Gastrocnemius medialis (tissue), 4 donors: ENCODE data around the gene EIF2S2. TPM values are rescaled to one million over a fixed set of nuclear protein-coding genes. Genes with fewer than 3 reads are reported as not detected.

Experiments used
- ATAC-seq, 2 donors: fragments of 150-250 bp; one replicate each; pipeline ENCODE4 v1.9.1; 2016
- DNase-seq, 2 donors: peaks; one replicate each; pipeline ENCODE4 v3.0.0-alpha.2; 2019
- H3K27ac ChIP-seq, 4 donors: fragments of 200-600 bp; sonication (generic); 1 replicate in 1 of 4; 2 replicates in 3 of 4; pipeline ENCODE4 v1.5.1; 2016 to 2018; ENCODE audit warnings: mild to moderate bottlenecking in 2 of 4, moderate library complexity in 1 of 4
- H3K27me3 ChIP-seq, 3 donors: fragments of 200-600 bp; sonication (generic) in 2 of 3; 1 replicate in 1 of 3; 2 replicates in 2 of 3; pipeline versions ENCODE4 v1.5.1 to v1.6.0; 2016 to 2019; ENCODE audit warnings: mild to moderate bottlenecking in 1 of 3, moderate library complexity in 1 of 3
- H3K36me3 ChIP-seq, 2 donors: fragments of 200-600 bp; sonication (generic) in 1 of 2; one replicate each; pipeline ENCODE4 v1.5.1; 2017 to 2018
- H3K4me1 ChIP-seq, 2 donors: fragments of 200-600 bp; sonication (generic) in 1 of 2; one replicate each; pipeline ENCODE4 v1.5.1; 2016 to 2017; ENCODE audit warnings: mild to moderate bottlenecking in 2 of 2
- H3K4me3 ChIP-seq, 4 donors: fragments of 200-600 bp; sonication (generic) in 3 of 4; 1 replicate in 1 of 4; 2 replicates in 3 of 4; pipeline ENCODE4 v1.5.1; 2016 to 2019; ENCODE audit warnings: mild to moderate bottlenecking in 2 of 4
- H3K9me3 ChIP-seq, 3 donors: fragments of 200-600 bp; sonication (generic) in 2 of 3; 1 replicate in 1 of 3; 2 replicates in 2 of 3; pipeline ENCODE4 v1.5.1; 2016 to 2019
- CTCF ChIP-seq, 5 experiments: fragments of 450-650 bp in 3 of 5; fragments of 200-600 bp in 2 of 5; sonication (generic) in 2 of 5; IDR thresholded peaks in 4 of 5; conservative IDR thresholded peaks in 1 of 5; 1 replicate in 4 of 5; 2 replicates in 1 of 5; pipeline ENCODE4 v1.5.1; 2016 to 2019; ENCODE audit warnings: antibody characterized with exemption in 5 of 5, mild to moderate bottlenecking in 3 of 5, moderate library complexity in 3 of 5
- POLR2A ChIP-seq, 2 donors: fragments of 450-650 bp; IDR thresholded peaks; one replicate each; pipeline ENCODE4 v1.6.1; 2017; ENCODE audit warnings: antibody characterized with exemption in 2 of 2, mild to moderate bottlenecking in 2 of 2, moderate library complexity in 2 of 2
- in situ Hi-C, 4 donors: fragments of 200-750 bp; cut with MboI; loops; one replicate each; pipeline versions ENCODE4 v1.15.0 to v1.8.0; 2017; ENCODE audit warnings: low sequenced_read_pairs in 4 of 4
- intact Hi-C: fragments of 100-400 bp; cut with DNase I; formaldehyde crosslinking; loops from one replicate; pipeline ENCODE4 v1.15.1; 2023; ENCODE audit warnings: low total_unique reads
- total RNA-seq, 4 donors: library from RNA; depleted of rRNA; stranded (reverse); fragments of >200 nt; gene quantifications; one replicate each; pipeline versions ENCODE4 v1.1.0 to v1.2.3, GENCODE V29; 2016

The EIF2S2 gene
- total RNA-seq, 4 donors from 2014 or later = 79.0 to 85.2 (median 83.9) TPM

- Histone ChIP-seq H3K27me3 (no peaks in the 10 kb centered on the region), H3K36me3 (no peaks in the 10 kb centered on the region), H3K9me3 (no peaks in the 10 kb centered on the region), H3K27ac (no peak overlapping the region), H3K4me3 (no peak overlapping the region), H3K4me1 (peaks cover 0 to 3% of the 10 kb centered on the region in 2 donors)
- intact Hi-C loops (no loop called here), in situ Hi-C loops (loop anchor here in 1 of 4 donors (25.0 kb wide), 1 partner anchor 669 kb away; no protein-coding TSS in a partner anchor)
- TF ChIP-seq POLR2A (IDR thresholded peaks at IDR 0.05) = no peak
- TF ChIP-seq CTCF (IDR thresholded peaks at IDR 0.05 in 4 of 5, conservative IDR thresholded peaks at IDR 0.05 in 1 of 5) = no peak
- DNase-seq (no peak), ATAC-seq (no peak)
Observed at GRCh38 chr20:34131491-34131890, 19.4 kb upstream of the EIF2S2 start.

- in situ Hi-C loops (loop anchor here in 1 of 4 donors (25.0 kb wide), 1 partner anchor 667 kb away; no protein-coding TSS in a partner anchor), intact Hi-C loops (loop anchor here (2.0 to 5.0 kb wide), 4 partner anchors 61 to 267 kb away; no protein-coding TSS in a partner anchor)
- no peaks in the 10 kb centered on the region for H3K27me3 ChIP-seq
- H3K36me3 ChIP-seq = no peaks in the 10 kb centered on the region
- H3K4me3 ChIP-seq = peak overlapping the region; percentile 8 to 41 (median 16)
- DNase-seq (peak; percentile 31 to 38), ATAC-seq (peak; percentile 86 to 87)
- no peaks in the 10 kb centered on the region for H3K9me3 ChIP-seq
- H3K27ac ChIP-seq = no peak overlapping the region
- H3K4me1 ChIP-seq = peaks cover 0 to 3% of the 10 kb centered on the region in 2 donors
- peak; percentile 81 to 87 (median 85) for TF ChIP-seq CTCF (IDR thresholded peaks at IDR 0.05 in 4 of 5, conservative IDR thresholded peaks at IDR 0.05 in 1 of 5)
- TF ChIP-seq POLR2A (IDR thresholded peaks at IDR 0.05) = no peak
Observed at GRCh38 chr20:34129518-34130162, 17.6 kb upstream of the EIF2S2 start.

GRCh38 chr20:34127792-34128191 lies 15.7 kb upstream of the EIF2S2 start:
- in situ Hi-C loops (loop anchor here in 1 of 4 donors (25.0 kb wide), 1 partner anchor 665 kb away; no protein-coding TSS in a partner anchor), intact Hi-C loops (loop anchor here (2.0 to 5.0 kb wide), 4 partner anchors 59 to 265 kb away; no protein-coding TSS in a partner anchor)
- Histone ChIP-seq H3K9me3 (no peaks in the 10 kb centered on the region), H3K27me3 (no peaks in the 10 kb centered on the region), H3K36me3 (no peaks in the 10 kb centered on the region), H3K27ac (no peak overlapping the region), H3K4me1 (peaks cover 0 to 3% of the 10 kb centered on the region in 2 donors), H3K4me3 (no peak overlapping the region)
- TF ChIP-seq CTCF (IDR thresholded peaks at IDR 0.05 in 4 of 5, conservative IDR thresholded peaks at IDR 0.05 in 1 of 5) (no peak), POLR2A (IDR thresholded peaks at IDR 0.05) (no peak)
- DNase-seq = no peak
- ATAC-seq = no peak

GRCh38 chr20:34124469-34125249 lies 12.6 kb upstream of the EIF2S2 start:
- in situ Hi-C loops (loop anchor here in 2 of 4 donors (25.0 kb wide), 1 partner anchor 662 kb away; no protein-coding TSS in a partner anchor), intact Hi-C loops (loop anchor here (5.0 kb wide), 1 partner anchor 207 kb away; no protein-coding TSS in a partner anchor)
- Histone ChIP-seq H3K27me3 (no peaks in the 10 kb centered on the region), H3K4me3 (no peak overlapping the region), H3K9me3 (no peaks in the 10 kb centered on the region), H3K4me1 (peaks cover 0 to 3% of the 10 kb centered on the region in 2 donors), H3K36me3 (no peaks in the 10 kb centered on the region), H3K27ac (no peak overlapping the region)
- no peak for TF ChIP-seq CTCF (IDR thresholded peaks at IDR 0.05 in 4 of 5, conservative IDR thresholded peaks at IDR 0.05 in 1 of 5)
- no peak for TF ChIP-seq POLR2A (IDR thresholded peaks at IDR 0.05)
- no peak for ATAC-seq
- DNase-seq = no peak
